Fibroblast of lung (primary cell): ENCODE results near the gene CDK1. TPM values are rescaled to one million over a fixed set of nuclear protein-coding genes. Genes with fewer than 3 reads are reported as not detected.

Experiments used
- DNase-seq, 2 donors: peaks; one replicate each; pipeline versions ENCODE4 v3.0.0 to v3.0.0-alpha.2; 2010; ENCODE audit warnings: low read depth in 2 of 2
- H2AFZ ChIP-seq: 2 replicates; pipeline ENCODE4 v1.5.1; 2012; ENCODE audit warnings: low read length, control low read depth, inconsistent platforms
- H3K27ac ChIP-seq: 2 replicates; pipeline ENCODE4 v1.5.1; 2011; ENCODE audit warnings: low read length, control low read depth; ENCODE audit not compliant: insufficient read depth
- H3K27me3 ChIP-seq: 2 replicates; pipeline ENCODE4 v1.5.1; 2011; ENCODE audit warnings: mild to moderate bottlenecking, low read length; ENCODE audit not compliant: control insufficient read depth, insufficient read depth
- H3K36me3 ChIP-seq: 2 replicates; pipeline ENCODE4 v1.5.1; 2011; ENCODE audit warnings: low read length; ENCODE audit not compliant: control insufficient read depth, insufficient read depth
- H3K4me1 ChIP-seq: 2 replicates; pipeline ENCODE4 v1.5.1; 2011; ENCODE audit warnings: low read length; ENCODE audit not compliant: control insufficient read depth, insufficient read depth; ENCODE audit errors: extremely low read depth
- H3K4me2 ChIP-seq: 2 replicates; pipeline ENCODE4 v1.5.1; 2011; ENCODE audit warnings: low read length, control low read depth; ENCODE audit not compliant: insufficient read depth; ENCODE audit errors: extremely low read depth
- H3K4me3 ChIP-seq, 4 experiments: fragments of 200-600 bp in 1 of 4; sonication (generic) in 1 of 4; replicated peaks in 1 of 4; 2 replicates each; pipeline ENCODE4 v1.5.1; 2011 to 2016; ENCODE audit warnings: low read length in 4 of 4, low read depth in 3 of 4, mild to moderate bottlenecking in 3 of 4, control low read depth in 2 of 4, inconsistent platforms in 1 of 4, mixed read lengths in 1 of 4; ENCODE audit not compliant: insufficient read depth in 1 of 4; ENCODE audit errors: control extremely low read depth in 1 of 4
- H3K79me2 ChIP-seq: 2 replicates; pipeline ENCODE4 v1.5.1; 2012; ENCODE audit warnings: mild to moderate bottlenecking, low read length, inconsistent platforms; ENCODE audit not compliant: control insufficient read depth, insufficient read depth
- H3K9ac ChIP-seq: 2 replicates; pipeline ENCODE4 v1.5.1; 2011; ENCODE audit warnings: mild to moderate bottlenecking, low read length, control low read depth; ENCODE audit not compliant: insufficient read depth
- H3K9me3 ChIP-seq: 2 replicates; pipeline ENCODE4 v1.5.1; 2012; ENCODE audit warnings: low read depth, low read length; ENCODE audit not compliant: control insufficient read depth, insufficient read depth
- H4K20me1 ChIP-seq: 2 replicates; pipeline ENCODE4 v1.5.1; 2011; ENCODE audit warnings: low read length; ENCODE audit not compliant: control insufficient read depth, insufficient read depth; ENCODE audit errors: extremely low read depth
- EZH2 ChIP-seq: IDR thresholded peaks from 2 replicates; pipeline ENCODE4 v1.5.1; 2012; ENCODE audit warnings: low read length, control low read depth, mild to moderate bottlenecking; ENCODE audit errors: missing control alignments
- polyA plus RNA-seq, 2 donors: library from polyadenylated mRNA; depleted of rRNA in 1 of 2; stranded (reverse) in 1 of 2; unstranded in 1 of 2; fragments of >200 nt; gene quantifications; 2 replicates each; pipeline ENCODE4 v1.2.1, GENCODE V29; 2011 to 2012; ENCODE audit warnings: missing spikeins in 1 of 2
- total RNA-seq: library from RNA; depleted of rRNA; stranded (reverse); fragments of >200 nt; gene quantifications from 2 replicates; pipeline ENCODE4 v1.2.1, GENCODE V29; 2014
- TF ChIP-seq, protein P1 (sequence below), 2 donors: IDR thresholded peaks in 1 of 2; conservative IDR thresholded peaks in 1 of 2; 1 replicate in 1 of 2; 2 replicates in 1 of 2; pipeline ENCODE4 v1.5.1; 2011 to 2012; ENCODE audit warnings: low read length in 2 of 2, control low read depth in 1 of 2, inconsistent platforms in 1 of 2, low read depth in 1 of 2, mild to moderate bottlenecking in 1 of 2

The CDK1 gene
- total and polyA plus RNA-seq, 2 donors (not counting 1 experiment from before 2014, with no cell fraction given): 13.9 to 14.8 TPM

GRCh38 chr10:60757420-60757895 lies 20.8 kb upstream of the CDK1 start:
- no peaks in the 10 kb centered on the region for H3K27me3 ChIP-seq
- H3K79me2 ChIP-seq: no peaks in the 10 kb centered on the region
- no peak overlapping the region for H2AFZ ChIP-seq
- no peaks in the 10 kb centered on the region for H4K20me1 ChIP-seq
- no peak overlapping the region for H3K9ac ChIP-seq
- H3K36me3 ChIP-seq: no peaks in the 10 kb centered on the region
- TF ChIP-seq EZH2: no peak
- TF ChIP-seq, protein P1, sequence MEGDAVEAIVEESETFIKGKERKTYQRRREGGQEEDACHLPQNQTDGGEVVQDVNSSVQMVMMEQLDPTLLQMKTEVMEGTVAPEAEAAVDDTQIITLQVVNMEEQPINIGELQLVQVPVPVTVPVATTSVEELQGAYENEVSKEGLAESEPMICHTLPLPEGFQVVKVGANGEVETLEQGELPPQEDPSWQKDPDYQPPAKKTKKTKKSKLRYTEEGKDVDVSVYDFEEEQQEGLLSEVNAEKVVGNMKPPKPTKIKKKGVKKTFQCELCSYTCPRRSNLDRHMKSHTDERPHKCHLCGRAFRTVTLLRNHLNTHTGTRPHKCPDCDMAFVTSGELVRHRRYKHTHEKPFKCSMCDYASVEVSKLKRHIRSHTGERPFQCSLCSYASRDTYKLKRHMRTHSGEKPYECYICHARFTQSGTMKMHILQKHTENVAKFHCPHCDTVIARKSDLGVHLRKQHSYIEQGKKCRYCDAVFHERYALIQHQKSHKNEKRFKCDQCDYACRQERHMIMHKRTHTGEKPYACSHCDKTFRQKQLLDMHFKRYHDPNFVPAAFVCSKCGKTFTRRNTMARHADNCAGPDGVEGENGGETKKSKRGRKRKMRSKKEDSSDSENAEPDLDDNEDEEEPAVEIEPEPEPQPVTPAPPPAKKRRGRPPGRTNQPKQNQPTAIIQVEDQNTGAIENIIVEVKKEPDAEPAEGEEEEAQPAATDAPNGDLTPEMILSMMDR (conservative IDR thresholded peaks at IDR 0.05 in 1 of 2, IDR thresholded peaks at IDR 0.05 in 1 of 2; ENCODE audit: low read depth in 1 of 2, low read length in 2 of 2): no peak
- no peak overlapping the region for H3K27ac ChIP-seq
- DNase-seq: no peak
- H3K4me3 ChIP-seq: no peak overlapping the region
- H3K4me1 ChIP-seq: no peaks in the 10 kb centered on the region
- H3K9me3 ChIP-seq: no peaks in the 10 kb centered on the region
- H3K4me2 ChIP-seq: no peak overlapping the region

GRCh38 chr10:60759181-60759580 lies 19.1 kb upstream of the CDK1 start:
- no peak for DNase-seq

DNA sequence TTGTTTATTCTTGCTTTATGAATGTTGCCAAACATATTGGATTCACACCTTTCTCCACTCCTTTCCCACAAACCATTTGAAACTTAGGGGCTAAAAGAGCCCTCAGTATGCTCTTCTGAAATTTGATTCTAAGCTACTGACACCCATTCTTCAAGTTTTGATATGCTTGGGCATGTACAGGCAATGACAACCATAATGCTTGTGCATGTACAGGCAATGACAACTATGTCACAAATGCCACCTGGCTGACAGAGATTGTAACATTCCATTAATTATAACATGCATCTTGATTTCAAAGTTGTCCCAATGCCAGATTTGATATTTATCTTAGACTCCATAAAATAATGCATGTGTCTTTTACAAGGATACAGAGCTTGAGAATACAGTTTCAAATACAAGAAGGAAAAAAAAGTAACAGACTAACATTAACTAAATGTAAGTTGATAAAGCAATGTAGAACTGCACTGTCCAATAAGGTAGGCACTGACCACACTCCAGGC lies 17.5 kb upstream of the CDK1 start:
- no peak overlapping the region for H2AFZ ChIP-seq
- H3K9me3 ChIP-seq: no peaks in the 10 kb centered on the region
- no peak overlapping the region for H3K27ac ChIP-seq
- no peak overlapping the region for H3K9ac ChIP-seq
- no peaks in the 10 kb centered on the region for H3K27me3 ChIP-seq
- no peak for DNase-seq
- no peaks in the 10 kb centered on the region for H3K79me2 ChIP-seq
- H3K4me3 ChIP-seq: no peak overlapping the region
- H4K20me1 ChIP-seq: no peaks in the 10 kb centered on the region
- no peak for TF ChIP-seq EZH2
- TF ChIP-seq, protein P1 (conservative IDR thresholded peaks at IDR 0.05 in 1 of 2, IDR thresholded peaks at IDR 0.05 in 1 of 2; ENCODE audit: low read depth in 1 of 2, low read length in 2 of 2): no peak
- H3K4me1 ChIP-seq: no peaks in the 10 kb centered on the region
- H3K36me3 ChIP-seq: no peaks in the 10 kb centered on the region
- H3K4me2 ChIP-seq: no peak overlapping the region

More at GRCh38 chr10:60759181-60759580, 19.1 kb upstream of the CDK1 start:
- Histone ChIP-seq H3K9me3 (no peaks in the 10 kb centered on the region), H3K4me1 (no peaks in the 10 kb centered on the region), H3K27me3 (no peaks in the 10 kb centered on the region), H3K4me2 (no peak overlapping the region), H3K79me2 (no peaks in the 10 kb centered on the region), H4K20me1 (no peaks in the 10 kb centered on the region), H3K4me3 (no peak overlapping the region), H3K27ac (no peak overlapping the region), H3K9ac (no peak overlapping the region), H2AFZ (no peak overlapping the region), H3K36me3 (no peaks in the 10 kb centered on the region)
- TF ChIP-seq, protein P1 (conservative IDR thresholded peaks at IDR 0.05 in 1 of 2, IDR thresholded peaks at IDR 0.05 in 1 of 2; ENCODE audit: low read depth in 1 of 2, low read length in 2 of 2): no peak
- TF ChIP-seq EZH2: no peak
